ENCODE results near the gene HOXA7. TPM values are rescaled to one million over a fixed set of nuclear protein-coding genes. Genes with fewer than 3 reads are reported as not detected.

Gene HOXA7
- total RNA-seq, 1 donor from 2014 or later, result 8.8 TPM

DNA sequence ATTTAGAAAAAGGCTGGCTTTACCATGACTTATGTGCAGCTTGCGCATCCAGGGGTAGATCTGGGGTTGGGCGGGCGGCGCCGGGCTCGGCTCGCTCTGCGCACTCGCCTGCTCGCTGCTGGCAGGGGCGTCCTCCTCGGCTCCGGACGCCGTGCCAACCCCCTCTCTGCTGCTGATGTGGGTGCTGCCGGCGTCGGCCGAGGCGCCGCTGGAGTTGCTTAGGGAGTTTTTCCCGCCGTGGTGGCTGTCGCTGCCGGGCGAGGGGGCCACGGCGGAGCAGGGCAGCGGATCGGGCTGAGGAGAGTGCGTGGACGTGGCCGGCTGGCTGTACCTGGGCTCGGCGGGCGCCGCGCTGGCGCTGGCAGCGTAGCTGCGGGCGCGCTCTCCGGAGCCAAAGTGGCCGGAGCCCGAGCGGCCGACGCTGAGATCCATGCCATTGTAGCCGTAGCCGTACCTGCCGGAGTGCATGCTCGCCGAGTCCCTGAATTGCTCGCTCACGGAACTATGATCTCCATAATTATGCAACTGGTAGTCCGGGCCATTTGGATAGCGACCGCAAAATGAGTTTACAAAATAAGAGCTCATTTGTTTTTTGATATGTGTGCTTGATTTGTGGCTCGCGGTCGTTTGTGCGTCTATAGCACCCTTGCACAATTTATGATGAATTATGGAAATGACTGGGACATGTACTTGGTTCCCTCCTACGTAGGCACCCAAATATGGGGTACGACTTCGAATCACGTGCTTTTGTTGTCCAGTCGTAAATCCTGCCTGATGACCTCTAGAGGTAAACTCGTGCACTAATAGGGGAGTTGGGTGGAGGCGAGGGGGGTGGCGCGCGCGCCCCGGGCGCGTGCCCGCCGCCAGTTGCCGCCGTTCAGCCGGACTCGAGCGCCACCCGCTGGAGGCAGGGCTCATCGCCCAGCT lies 13.2 kb downstream of the HOXA7 start, which contains the start of gene HOXA5:
TSS of gene HOXA5 (minus strand) at position 659 of the 927 bp plus-strand sequence. CDS start at position 585, 74 bp downstream.
- H3K4me3 Mint-ChIP-seq, result peak within 1 kb of the TSS; percentile 92
- H3K27ac Mint-ChIP-seq (ENCODE audit: unreplicated experiment), result peak within 1 kb of the TSS; percentile 13

GRCh38 chr7:27142580-27143022 lies 13.9 kb downstream of the HOXA7 start:
- Mint-ChIP-seq H3K27me3 (ENCODE audit: low read depth) (peaks cover 100% of the 10 kb centered on the region), H3K4me3 (peak overlapping the region; percentile 86), H3K36me3 (ENCODE audit: low read depth) (peaks cover 3% of the 10 kb centered on the region), H3K4me1 (peaks cover 32% of the 10 kb centered on the region), H3K27ac (ENCODE audit: unreplicated experiment) (no peak overlapping the region), H3K9me3 (peaks cover 4% of the 10 kb centered on the region)
- no peak for DNase-seq (ENCODE audit: low read depth, low spot score)
- TF ChIP-seq, protein P1, sequence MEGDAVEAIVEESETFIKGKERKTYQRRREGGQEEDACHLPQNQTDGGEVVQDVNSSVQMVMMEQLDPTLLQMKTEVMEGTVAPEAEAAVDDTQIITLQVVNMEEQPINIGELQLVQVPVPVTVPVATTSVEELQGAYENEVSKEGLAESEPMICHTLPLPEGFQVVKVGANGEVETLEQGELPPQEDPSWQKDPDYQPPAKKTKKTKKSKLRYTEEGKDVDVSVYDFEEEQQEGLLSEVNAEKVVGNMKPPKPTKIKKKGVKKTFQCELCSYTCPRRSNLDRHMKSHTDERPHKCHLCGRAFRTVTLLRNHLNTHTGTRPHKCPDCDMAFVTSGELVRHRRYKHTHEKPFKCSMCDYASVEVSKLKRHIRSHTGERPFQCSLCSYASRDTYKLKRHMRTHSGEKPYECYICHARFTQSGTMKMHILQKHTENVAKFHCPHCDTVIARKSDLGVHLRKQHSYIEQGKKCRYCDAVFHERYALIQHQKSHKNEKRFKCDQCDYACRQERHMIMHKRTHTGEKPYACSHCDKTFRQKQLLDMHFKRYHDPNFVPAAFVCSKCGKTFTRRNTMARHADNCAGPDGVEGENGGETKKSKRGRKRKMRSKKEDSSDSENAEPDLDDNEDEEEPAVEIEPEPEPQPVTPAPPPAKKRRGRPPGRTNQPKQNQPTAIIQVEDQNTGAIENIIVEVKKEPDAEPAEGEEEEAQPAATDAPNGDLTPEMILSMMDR (conservative IDR thresholded peaks at IDR 0.05), result no peak

More for the DNA sequence above, 13.2 kb downstream of the HOXA7 start, which contains the start of gene HOXA5:
- TF ChIP-seq, protein P1 (conservative IDR thresholded peaks at IDR 0.05), result peak; percentile 88
- Mint-ChIP-seq H3K27me3 (ENCODE audit: low read depth) (peaks cover 100% of the 10 kb centered on the region), H3K4me1 (peaks cover 35% of the 10 kb centered on the region), H3K9me3 (peaks cover 4% of the 10 kb centered on the region), H3K36me3 (ENCODE audit: low read depth) (peaks cover 3% of the 10 kb centered on the region)
- DNase-seq (ENCODE audit: low read depth, low spot score), result peak; percentile 64

DNA sequence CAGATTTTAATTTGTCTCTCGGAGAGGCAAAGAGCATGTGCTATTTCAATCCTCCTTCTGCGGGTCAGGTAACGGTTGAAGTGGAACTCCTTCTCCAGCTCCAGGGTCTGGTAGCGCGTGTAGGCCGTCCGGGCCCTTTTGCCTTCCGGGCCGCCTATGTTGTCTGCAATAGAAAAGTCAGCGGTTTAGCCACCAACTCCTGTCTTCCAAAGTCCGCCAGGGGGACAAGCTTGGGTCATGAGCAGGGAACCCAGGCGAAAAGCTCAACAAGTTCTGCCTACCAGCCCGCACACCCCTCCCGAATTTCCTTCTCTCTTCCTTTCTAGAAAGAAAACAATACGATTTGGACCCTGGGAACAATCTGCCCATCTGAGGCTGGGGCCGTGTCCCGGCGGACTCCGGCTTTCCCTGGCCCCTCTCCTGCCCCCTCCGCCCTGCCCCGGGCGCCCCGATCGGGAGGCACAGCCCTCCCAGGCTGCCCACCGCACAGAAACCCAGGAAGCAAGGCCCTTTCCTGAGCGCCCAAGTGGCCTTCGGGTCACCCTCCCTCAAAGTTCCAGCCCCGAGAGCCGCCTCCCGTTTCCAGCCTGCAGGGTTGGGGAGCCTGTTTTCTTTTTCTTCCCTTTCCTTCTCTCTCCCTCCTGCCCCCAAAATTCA lies 14.4 kb downstream of the HOXA7 start:
- H3K36me3 Mint-ChIP-seq (ENCODE audit: low read depth), result peaks cover 3% of the 10 kb centered on the region
- H3K27ac Mint-ChIP-seq (ENCODE audit: unreplicated experiment), result peak overlapping the region; percentile 76
- peak overlapping the region; percentile 86 for H3K4me3 Mint-ChIP-seq
- H3K27me3 Mint-ChIP-seq (ENCODE audit: low read depth), result peaks cover 100% of the 10 kb centered on the region
- H3K4me1 Mint-ChIP-seq, result peaks cover 32% of the 10 kb centered on the region
- peaks cover 4% of the 10 kb centered on the region for H3K9me3 Mint-ChIP-seq
- TF ChIP-seq, protein P1 (conservative IDR thresholded peaks at IDR 0.05), result peak; percentile 40
- DNase-seq (ENCODE audit: low read depth, low spot score), result no peak

GRCh38 chr7:27141137-27141922 lies 15.1 kb downstream of the HOXA7 start:
- no peak for DNase-seq (ENCODE audit: low read depth, low spot score)
- Mint-ChIP-seq H3K9me3 (peaks cover 2% of the 10 kb centered on the region), H3K27me3 (ENCODE audit: low read depth) (peaks cover 100% of the 10 kb centered on the region), H3K4me1 (peaks cover 28% of the 10 kb centered on the region), H3K27ac (ENCODE audit: unreplicated experiment) (peak overlapping the region; percentile 76), H3K4me3 (peak overlapping the region; percentile 81), H3K36me3 (ENCODE audit: low read depth) (peaks cover 3% of the 10 kb centered on the region)
- TF ChIP-seq, protein P1 (conservative IDR thresholded peaks at IDR 0.05), result no peak

All from neural crest cell (in vitro differentiated cells).